GM18909 (cell line): Measurements from ENCODE around the gene TANGO6.

Source experiments
- ATAC-seq: cut with Tn5 transposase; IDR thresholded peaks from one replicate; pipeline ENCODE4 v1.9.1; 2021; ENCODE audit warnings: mild to moderate bottlenecking; ENCODE audit not compliant: unreplicated experiment, poor library complexity

TANGO6 gene

GRCh38 chr16:68902969-68903345 is 59.6 kb downstream of the TANGO6 start:
- ATAC-seq, result no peak

GRCh38 chr16:68907297-68907696 is 64.0 kb downstream of the TANGO6 start:
- no peak for ATAC-seq

- ATAC-seq, result no peak
Measured at GRCh38 chr16:68907781-68908181, 64.5 kb downstream of the TANGO6 start.

DNA sequence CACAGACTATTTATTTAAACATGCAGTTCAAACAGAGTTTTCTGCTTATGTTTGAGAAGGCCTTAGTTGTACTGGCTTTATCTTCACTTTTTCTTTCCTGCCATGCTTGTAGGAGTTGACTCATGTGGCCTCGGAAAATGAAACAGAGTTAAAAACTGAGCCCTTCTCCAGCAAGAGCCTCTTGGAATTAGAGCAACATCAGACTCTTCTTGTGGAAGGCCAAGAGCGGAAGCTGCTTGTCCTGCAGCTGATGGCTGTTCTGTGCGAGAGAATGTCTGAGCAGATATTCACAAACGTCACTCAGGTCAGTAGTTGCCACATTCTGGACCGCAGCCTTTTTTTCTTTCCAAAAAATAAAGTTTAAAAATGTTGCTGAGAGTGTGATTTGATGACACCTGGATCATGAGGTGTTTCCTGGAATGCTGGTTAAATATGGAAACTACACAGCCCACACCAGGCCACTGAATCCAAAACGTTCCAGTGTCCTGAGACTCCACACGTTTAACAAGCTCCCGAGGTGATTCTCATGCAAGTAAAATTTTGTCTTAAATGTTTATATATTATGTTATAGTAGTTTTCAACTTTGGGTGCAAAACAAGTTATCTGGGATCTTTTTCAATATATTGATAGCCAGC is 65.9 kb downstream of the TANGO6 start:
- no peak for ATAC-seq

DNA sequence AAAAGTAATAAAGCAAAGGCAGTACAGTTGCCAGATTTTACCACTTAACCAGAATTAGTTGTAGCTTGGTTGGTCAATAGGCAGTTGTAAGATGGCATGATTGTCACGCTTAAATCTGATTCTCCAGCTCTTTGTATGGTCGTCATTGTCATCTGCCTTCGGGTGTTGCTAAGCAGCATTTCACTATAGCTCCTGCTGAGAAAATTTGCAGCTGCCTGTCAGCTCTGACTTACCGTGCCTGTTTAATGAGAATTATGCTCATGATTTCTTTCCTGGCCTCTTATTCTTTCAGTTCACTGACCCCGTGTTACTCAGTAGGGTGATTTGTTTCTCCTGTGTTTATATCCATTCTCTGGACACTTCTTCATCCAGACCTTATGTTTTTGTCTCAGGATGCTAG is 66.7 kb downstream of the TANGO6 start:
- ATAC-seq, result no peak

DNA sequence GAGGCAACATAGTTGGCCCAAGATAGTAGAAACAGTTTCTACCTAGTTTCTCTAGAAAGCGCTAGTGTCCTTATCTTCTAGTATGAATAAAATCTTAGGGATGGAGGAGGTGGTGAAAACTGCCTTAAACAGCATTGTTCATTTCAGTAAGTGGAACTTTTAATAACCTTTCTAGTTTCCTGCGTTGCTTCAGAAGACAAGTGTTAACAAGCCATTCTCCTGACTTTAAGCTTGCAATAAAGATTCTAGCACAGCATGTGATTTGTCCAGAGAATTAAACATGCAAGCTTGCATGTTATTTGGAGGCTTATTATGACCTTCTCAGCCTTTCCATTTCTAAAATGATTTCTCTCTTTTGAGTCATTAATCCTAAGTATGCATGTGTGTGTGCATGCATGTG is 72.3 kb downstream of the TANGO6 start:
- ATAC-seq, result no peak

- ATAC-seq, result no peak
Measured at GRCh38 chr16:68917541-68917940, 74.2 kb downstream of the TANGO6 start.

DNA sequence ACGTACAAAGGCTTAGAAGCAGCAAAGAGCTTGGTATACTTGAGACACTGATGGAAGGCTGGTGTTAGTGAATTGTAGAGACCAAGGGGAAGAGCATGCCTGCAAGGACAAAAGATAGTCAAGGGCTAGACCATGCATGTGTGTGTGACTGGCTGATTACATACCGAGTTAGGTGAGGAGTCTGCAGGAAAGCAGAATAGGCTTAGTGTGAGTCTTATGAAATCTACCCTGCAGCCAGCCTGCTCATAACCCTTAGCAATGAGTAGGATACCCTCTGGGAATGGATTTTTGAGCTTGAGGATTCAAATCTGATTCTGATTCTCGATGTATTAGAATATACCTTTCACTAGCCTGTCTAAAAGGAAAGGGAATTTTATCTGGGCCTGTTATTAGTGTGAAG is 77.0 kb downstream of the TANGO6 start:
- no peak for ATAC-seq

- no peak for ATAC-seq
Measured at GRCh38 chr16:68921637-68922036, 78.3 kb downstream of the TANGO6 start.

DNA sequence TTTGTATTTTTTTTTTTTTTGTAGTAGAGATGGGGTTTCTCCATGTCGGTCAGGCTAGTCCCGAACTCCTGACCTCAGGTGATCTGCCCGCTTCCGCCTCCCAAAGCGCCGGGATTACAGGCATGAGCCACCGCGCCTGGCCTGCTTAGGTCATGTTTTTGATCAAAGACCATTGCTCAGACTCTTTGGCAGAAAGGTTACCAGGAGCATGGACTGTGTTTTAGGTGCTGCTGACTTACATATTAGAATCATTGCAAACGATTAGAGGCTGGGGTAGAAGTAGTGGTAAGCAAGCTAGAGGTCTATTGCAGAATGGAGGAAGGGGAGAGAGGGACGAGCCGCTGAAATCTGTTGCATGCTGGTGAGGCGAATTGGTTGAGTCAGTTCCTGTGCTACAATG is 79.8 kb downstream of the TANGO6 start:
- ATAC-seq, result no peak

DNA sequence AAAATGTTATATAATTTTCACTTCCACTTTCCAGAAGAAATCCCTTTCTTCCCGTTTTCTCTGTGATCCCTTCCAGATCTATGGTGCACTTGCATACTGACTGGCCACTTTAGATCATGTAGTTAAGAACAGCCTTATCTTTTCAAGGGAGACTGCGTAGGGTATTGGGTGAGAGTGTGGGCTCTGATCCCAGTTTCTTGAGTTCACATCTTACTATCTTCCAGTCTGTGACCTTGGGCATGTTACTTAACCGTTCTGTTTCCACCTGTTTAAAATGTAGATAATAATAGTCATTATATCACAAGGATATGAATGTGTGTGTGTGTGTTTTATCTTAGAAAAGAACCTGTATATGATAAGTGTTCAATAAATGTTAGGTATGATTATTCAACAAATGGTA is 83.7 kb downstream of the TANGO6 start:
- ATAC-seq, result no peak

GRCh38 chr16:68931196-68931595 is 87.9 kb downstream of the TANGO6 start:
- no peak for ATAC-seq

GRCh38 chr16:68934402-68934801 is 91.1 kb downstream of the TANGO6 start:
- ATAC-seq, result no peak

GRCh38 chr16:68935008-68935407 is 91.7 kb downstream of the TANGO6 start:
- ATAC-seq, result no peak

- no peak for ATAC-seq
Measured at GRCh38 chr16:68936736-68937631, 93.7 kb downstream of the TANGO6 start.

- ATAC-seq, result no peak
Measured at GRCh38 chr16:68939692-68940320, 96.5 kb downstream of the TANGO6 start.

- ATAC-seq, result no peak
Measured at GRCh38 chr16:68940816-68941215, 97.5 kb downstream of the TANGO6 start.

DNA sequence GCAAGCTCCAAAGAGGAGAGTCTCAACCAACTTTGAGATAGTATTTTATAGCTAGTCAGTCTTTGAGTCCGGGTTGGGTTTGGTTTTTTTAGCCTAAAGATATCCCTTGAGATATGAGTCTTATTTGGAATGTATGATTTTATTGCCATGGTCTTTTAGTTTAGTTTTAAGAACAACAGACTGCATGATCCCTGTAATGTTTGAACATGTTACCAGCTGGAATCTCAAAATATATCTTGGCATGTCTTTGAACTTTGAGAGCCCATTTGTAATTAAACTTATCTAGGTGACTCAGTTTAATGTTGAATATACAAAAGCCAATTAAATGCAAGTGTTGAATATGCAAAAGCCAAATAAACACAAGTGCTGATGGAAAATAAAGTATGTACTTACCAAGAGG is 100.6 kb downstream of the TANGO6 start:
- ATAC-seq, result no peak

GRCh38 chr16:68948230-68948910 is 105.0 kb downstream of the TANGO6 start:
- no peak for ATAC-seq

- ATAC-seq, result no peak
Measured at GRCh38 chr16:68951991-68952877, 108.9 kb downstream of the TANGO6 start.
